Esophagus muscularis mucosa (tissue), 4 donors: ENCODE data around the gene JAKMIP1.
"Not testable (repeated sequence)": the region's sequence is repeated elsewhere in the genome, so short reads cannot be mapped to it uniquely, and the experiment has no call there.

Experiments used
- CTCF ChIP-seq, 3 experiments: fragments of 200-600 bp in 2 of 3; fragments of 450-650 bp in 1 of 3; sonication (generic) in 2 of 3; IDR thresholded peaks; one replicate each; pipeline ENCODE4 v1.5.1; 2017 to 2019; ENCODE audit warnings: antibody characterized with exemption in 3 of 3, mild to moderate bottlenecking in 2 of 3, moderate library complexity in 1 of 3
- EP300 ChIP-seq: sonication (generic); formaldehyde crosslinking; IDR thresholded peaks from one replicate; pipeline ENCODE4 v1.6.1; 2017; ENCODE audit warnings: antibody characterized with exemption
- POLR2A ChIP-seq: fragments of 450-650 bp; IDR thresholded peaks from one replicate; pipeline ENCODE4 v1.6.1; 2017; ENCODE audit warnings: antibody characterized with exemption, moderate library complexity, mild to moderate bottlenecking, low read depth
- POLR2AphosphoS5 ChIP-seq, 2 donors: sonication (generic); formaldehyde crosslinking; IDR thresholded peaks; one replicate each; pipeline ENCODE4 v1.6.1; 2017; ENCODE audit warnings: antibody characterized with exemption in 2 of 2

GRCh38 chr4:6141021-6141420 lies 59.3 kb downstream of the JAKMIP1 start:
- TF ChIP-seq POLR2A; CTCF (IDR thresholded peaks at IDR 0.05); POLR2AphosphoS5 (IDR thresholded peaks at IDR 0.05); EP300: not testable (repeated sequence)
